Measurements from ENCODE around the gene DPEP3.

GRCh38 chr16:67992661-67993206, 12.4 kb upstream of the DPEP3 start:
- TF ChIP-seq CTCF (IDR thresholded peaks at IDR 0.05; ENCODE audit: low read length) (no peak), EZH2phosphoT487 (IDR thresholded peaks at IDR 0.05; ENCODE audit: low read length) (no peak)
